Body of pancreas (tissue), 4 donors: ENCODE results near the gene TRAF3. TPM values are rescaled to one million over a fixed set of nuclear protein-coding genes. Genes with fewer than 3 reads are reported as not detected.
"Not testable (repeated sequence)": the region's sequence is repeated elsewhere in the genome, so short reads cannot be mapped to it uniquely, and the experiment has no call there.

Experiments
- ATAC-seq: fragments of 150-250 bp; one replicate; pipeline ENCODE4 v1.9.1; 2016
- DNase-seq, 4 donors: peaks; one replicate each; pipeline ENCODE4 v3.0.0-alpha.2; 2019
- H3K27ac ChIP-seq, 4 donors: fragments of 200-600 bp; sonication (generic); 1 replicate in 3 of 4; 2 replicates in 1 of 4; pipeline versions ENCODE4 v1.5.1 to v1.6.1; 2016 to 2019; ENCODE audit warnings: mild to moderate bottlenecking in 1 of 4, mixed read lengths in 1 of 4, moderate library complexity in 1 of 4
- H3K27me3 ChIP-seq, 2 donors: fragments of 200-600 bp; sonication (generic); one replicate each; pipeline ENCODE4 v1.6.0; 2016; ENCODE audit warnings: mild to moderate bottlenecking in 1 of 2
- H3K36me3 ChIP-seq, 2 donors: fragments of 200-600 bp; sonication (generic); replicated peaks in 1 of 2; 2 replicates each; pipeline ENCODE4 v1.5.1; 2016; ENCODE audit warnings: low read depth in 2 of 2; ENCODE audit not compliant: insufficient read depth in 1 of 2
- H3K4me1 ChIP-seq: fragments of 200-600 bp; sonication (generic); one replicate; pipeline ENCODE4 v1.6.0; 2016
- H3K4me3 ChIP-seq, 2 donors: fragments of 200-600 bp; sonication (generic); 1 replicate in 1 of 2; 2 replicates in 1 of 2; pipeline ENCODE4 v1.5.1; 2016 to 2019
- H3K9me3 ChIP-seq, 3 donors: fragments of 200-600 bp; sonication (generic); 1 replicate in 2 of 3; 2 replicates in 1 of 3; pipeline ENCODE4 v1.5.1; 2016
- POLR2A ChIP-seq, 3 donors: fragments of 450-650 bp; IDR thresholded peaks; one replicate each; pipeline ENCODE4 v1.6.1; 2016; ENCODE audit warnings: antibody characterized with exemption in 3 of 3, mild to moderate bottlenecking in 2 of 3
- WGBS, 2 donors: methylation state at CpG; one replicate each; pipeline ENCODE4 v1.1.5; 2017; 5-methylcytosine and 5-hydroxymethylcytosine counted together
- intact Hi-C: fragments of 100-400 bp; cut with DNase I; formaldehyde crosslinking; loops from one replicate; pipeline ENCODE4 v1.15.1; 2023
- total RNA-seq, 2 donors: library from RNA; depleted of rRNA; stranded (reverse); fragments of >200 nt; gene quantifications; one replicate each; pipeline ENCODE4 v1.1.0, GENCODE V29; 2016
- TF ChIP-seq, protein P1 (sequence below), 7 experiments: fragments of 450-650 bp in 4 of 7; fragments of 200-600 bp in 3 of 7; sonication (generic) in 3 of 7; IDR thresholded peaks; one replicate each; pipeline ENCODE4 v1.5.1; 2016 to 2019; ENCODE audit warnings: antibody characterized with exemption in 7 of 7

TRAF3 gene
- total RNA-seq, 2 donors from 2014 or later = 10.4 to 22.7 TPM

DNA sequence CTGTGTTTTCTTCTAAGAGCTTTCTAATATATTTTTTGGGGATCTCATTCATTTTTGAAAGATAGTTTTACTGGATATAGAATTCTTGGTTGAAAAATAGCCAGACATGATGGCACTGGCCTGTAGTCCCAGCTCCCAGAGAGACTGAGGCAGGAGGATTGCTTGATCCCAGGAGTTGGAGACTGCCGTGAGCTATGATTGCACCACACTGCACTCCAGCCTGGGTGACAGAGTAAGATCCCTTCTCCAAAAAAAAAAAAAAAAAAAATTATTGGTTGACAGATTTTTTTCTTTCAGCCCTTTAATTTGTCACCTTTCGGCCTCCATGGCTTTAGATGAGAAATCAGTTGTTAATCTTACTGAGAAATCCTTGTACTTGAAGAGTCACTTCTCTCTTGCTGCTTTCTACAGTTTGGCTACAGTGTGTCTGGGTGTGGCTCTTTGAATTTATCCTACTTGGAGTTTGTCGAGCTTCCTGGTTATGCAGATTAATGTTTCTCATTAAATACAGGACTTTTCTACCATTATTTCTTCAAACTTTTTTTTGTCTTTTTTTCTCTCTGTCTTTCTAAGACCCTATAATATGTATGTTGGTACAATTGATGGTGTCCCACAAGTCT, 85.0 kb downstream of the TRAF3 start:
- no peaks in the 10 kb centered on the region for H3K4me1 ChIP-seq
- DNase-seq = no peak
- H3K9me3 ChIP-seq = no peaks in the 10 kb centered on the region
- TF ChIP-seq POLR2A (IDR thresholded peaks at IDR 0.05) = no peak
- 95 to 97% methylated on average over 3 of the region's 3 CpGs for WGBS, 2 donors
- H3K27me3 ChIP-seq = no peaks in the 10 kb centered on the region
- H3K36me3 ChIP-seq = no peaks in the 10 kb centered on the region
- H3K4me3 ChIP-seq = no peak overlapping the region
- H3K27ac ChIP-seq = no peak overlapping the region
- ATAC-seq = no peak
- intact Hi-C loops = no loop called here

GRCh38 chr14:102863381-102863780, 86.1 kb downstream of the TRAF3 start:
- no peaks in the 10 kb centered on the region for H3K4me1 ChIP-seq
- TF ChIP-seq POLR2A (IDR thresholded peaks at IDR 0.05) = no peak
- TF ChIP-seq, protein P1, sequence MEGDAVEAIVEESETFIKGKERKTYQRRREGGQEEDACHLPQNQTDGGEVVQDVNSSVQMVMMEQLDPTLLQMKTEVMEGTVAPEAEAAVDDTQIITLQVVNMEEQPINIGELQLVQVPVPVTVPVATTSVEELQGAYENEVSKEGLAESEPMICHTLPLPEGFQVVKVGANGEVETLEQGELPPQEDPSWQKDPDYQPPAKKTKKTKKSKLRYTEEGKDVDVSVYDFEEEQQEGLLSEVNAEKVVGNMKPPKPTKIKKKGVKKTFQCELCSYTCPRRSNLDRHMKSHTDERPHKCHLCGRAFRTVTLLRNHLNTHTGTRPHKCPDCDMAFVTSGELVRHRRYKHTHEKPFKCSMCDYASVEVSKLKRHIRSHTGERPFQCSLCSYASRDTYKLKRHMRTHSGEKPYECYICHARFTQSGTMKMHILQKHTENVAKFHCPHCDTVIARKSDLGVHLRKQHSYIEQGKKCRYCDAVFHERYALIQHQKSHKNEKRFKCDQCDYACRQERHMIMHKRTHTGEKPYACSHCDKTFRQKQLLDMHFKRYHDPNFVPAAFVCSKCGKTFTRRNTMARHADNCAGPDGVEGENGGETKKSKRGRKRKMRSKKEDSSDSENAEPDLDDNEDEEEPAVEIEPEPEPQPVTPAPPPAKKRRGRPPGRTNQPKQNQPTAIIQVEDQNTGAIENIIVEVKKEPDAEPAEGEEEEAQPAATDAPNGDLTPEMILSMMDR (IDR thresholded peaks at IDR 0.05) = no peak
- 81 to 85% methylated on average over 3 of the region's 3 CpGs for WGBS, 2 donors
- no peaks in the 10 kb centered on the region for H3K9me3 ChIP-seq
- intact Hi-C loops = no loop called here
- ATAC-seq = no peak
- no peak for DNase-seq
- no peaks in the 10 kb centered on the region for H3K36me3 ChIP-seq
- no peak overlapping the region for H3K4me3 ChIP-seq
- no peak overlapping the region for H3K27ac ChIP-seq
- H3K27me3 ChIP-seq = no peaks in the 10 kb centered on the region

DNA sequence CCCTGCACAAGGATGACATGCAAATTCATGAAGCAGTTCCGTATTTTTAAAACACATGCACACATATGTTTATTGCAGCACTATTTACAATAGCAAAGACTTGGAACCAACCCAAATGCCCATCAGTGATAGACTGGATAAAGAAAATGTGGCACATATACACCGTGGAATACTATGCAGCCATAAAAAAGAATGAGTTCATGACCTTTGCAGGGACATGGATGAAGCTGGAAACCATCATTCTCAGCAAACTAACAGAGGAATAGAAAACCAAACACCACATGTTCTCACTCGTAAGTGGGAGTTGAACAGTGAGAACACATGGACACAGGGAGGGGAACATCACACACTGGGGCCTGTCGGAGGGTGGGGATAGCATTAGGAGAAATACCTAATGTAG, 88.7 kb downstream of the TRAF3 start:
- 94 to 99% methylated on average over 4 of the region's 4 CpGs for WGBS, 2 donors
- ATAC-seq, H3K9me3 ChIP-seq, H3K4me1 ChIP-seq, H3K36me3 ChIP-seq, H3K4me3 ChIP-seq, H3K27ac ChIP-seq, intact Hi-C loops, DNase-seq, H3K27me3 ChIP-seq: not testable (repeated sequence)

GRCh38 chr14:102866982-102867761, 89.9 kb downstream of the TRAF3 start:
- 85 to 93% methylated on average over 9 of the region's 9 CpGs for WGBS, 2 donors
- H3K27ac ChIP-seq = no peak overlapping the region

GRCh38 chr14:102867826-102868580, 90.8 kb downstream of the TRAF3 start:
- Histone ChIP-seq H3K9me3 (no peaks in the 10 kb centered on the region), H3K4me1 (peaks cover under 1% of the 10 kb centered on the region), H3K4me3 (no peak overlapping the region), H3K36me3 (no peaks in the 10 kb centered on the region), H3K27ac (no peak overlapping the region), H3K27me3 (no peaks in the 10 kb centered on the region)
- no peak for TF ChIP-seq POLR2A (IDR thresholded peaks at IDR 0.05)
- TF ChIP-seq, protein P1 (IDR thresholded peaks at IDR 0.05) = no peak
- no peak for ATAC-seq
- intact Hi-C loops = no loop called here
- DNase-seq = no peak
- 92 to 96% methylated on average over 14 to 15 of the region's 15 CpGs for WGBS, 2 donors

More at GRCh38 chr14:102866982-102867761, 89.9 kb downstream of the TRAF3 start:
- H3K4me1 ChIP-seq = no peaks in the 10 kb centered on the region
- ATAC-seq (no peak), DNase-seq (no peak)
- H3K4me3 ChIP-seq = no peak overlapping the region
- intact Hi-C loops = no loop called here
- no peaks in the 10 kb centered on the region for H3K36me3 ChIP-seq
- H3K9me3 ChIP-seq = no peaks in the 10 kb centered on the region
- TF ChIP-seq, protein P1 (IDR thresholded peaks at IDR 0.05) = no peak
- TF ChIP-seq POLR2A (IDR thresholded peaks at IDR 0.05) = no peak
- H3K27me3 ChIP-seq = no peaks in the 10 kb centered on the region
